Heart left ventricle (tissue), 13 donors: Measurements from ENCODE around the gene OPRPN.

Experiments used
- POLR2A ChIP-seq, 2 donors: fragments of 450-650 bp; IDR thresholded peaks; one replicate each; pipeline ENCODE4 v1.6.1; 2017; ENCODE audit warnings: antibody characterized with exemption in 2 of 2, mild to moderate bottlenecking in 2 of 2, moderate library complexity in 2 of 2
- TF ChIP-seq, protein P1 (sequence below), 12 donors: fragments of 200-600 bp; sonication (generic) in 4 of 12; IDR thresholded peaks; one replicate each; pipeline versions ENCODE4 v1.5.0 to v1.8.0; 2018 to 2022; ENCODE audit warnings: antibody characterized with exemption in 12 of 12, mild to moderate bottlenecking in 5 of 12
- donor health status: ischemic (EF 13 %, LVEDD 7.1; RV severe dilation, severe dysfunction).
- donor health status: DM: no; HTN: yes; CAD: no.
- donor health status: DM: no; HTN: no; CAD: no.
- donor health status: ischemic (EF 25% LVEDD 6.9; RV normal size, moderate dysfunction).
- donor health status: ischemic (EF 25% LVEDD 5.7; RV mildly dilated, moderate dysfunction).
- donor health status: ischemic (EF 35%, LVEDD 5.7; RV mildly dilated, moderate dysfunction).
- donor health status: nonischemic (EF 11% LVEDD 7.7; RV severe dilation, severe dysfunction).
- donor health status: DM: yes; HTN: yes; CAD: no.
- donor health status: PGD.
- donor health status: ischemic (EF 29% LVEDD 5.4; RV normal size, mild dysfunction).
- donor health status: nonischemic (EF 23%, LVEDD 6.1; RV moderate dilation, normal function).

DNA sequence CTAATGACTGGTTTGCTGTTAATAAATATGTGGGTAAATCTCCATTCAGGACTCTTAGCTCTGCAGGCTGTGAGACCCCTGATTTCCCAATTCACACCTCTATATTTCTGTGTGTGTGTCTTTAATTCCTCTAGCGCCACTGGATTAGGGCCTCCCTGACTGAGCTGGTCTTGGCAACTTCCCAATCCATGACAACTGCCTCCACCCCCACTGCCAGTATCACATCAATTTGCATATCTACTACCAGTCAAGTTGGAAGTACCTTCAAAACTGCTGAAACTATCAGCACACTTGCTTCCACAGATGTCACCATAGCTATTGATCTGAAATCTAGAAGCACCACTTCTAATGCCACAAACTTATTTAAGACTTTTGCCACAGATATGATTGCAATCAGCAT lies 27.6 kb downstream of the OPRPN start:
- TF ChIP-seq, protein P1, sequence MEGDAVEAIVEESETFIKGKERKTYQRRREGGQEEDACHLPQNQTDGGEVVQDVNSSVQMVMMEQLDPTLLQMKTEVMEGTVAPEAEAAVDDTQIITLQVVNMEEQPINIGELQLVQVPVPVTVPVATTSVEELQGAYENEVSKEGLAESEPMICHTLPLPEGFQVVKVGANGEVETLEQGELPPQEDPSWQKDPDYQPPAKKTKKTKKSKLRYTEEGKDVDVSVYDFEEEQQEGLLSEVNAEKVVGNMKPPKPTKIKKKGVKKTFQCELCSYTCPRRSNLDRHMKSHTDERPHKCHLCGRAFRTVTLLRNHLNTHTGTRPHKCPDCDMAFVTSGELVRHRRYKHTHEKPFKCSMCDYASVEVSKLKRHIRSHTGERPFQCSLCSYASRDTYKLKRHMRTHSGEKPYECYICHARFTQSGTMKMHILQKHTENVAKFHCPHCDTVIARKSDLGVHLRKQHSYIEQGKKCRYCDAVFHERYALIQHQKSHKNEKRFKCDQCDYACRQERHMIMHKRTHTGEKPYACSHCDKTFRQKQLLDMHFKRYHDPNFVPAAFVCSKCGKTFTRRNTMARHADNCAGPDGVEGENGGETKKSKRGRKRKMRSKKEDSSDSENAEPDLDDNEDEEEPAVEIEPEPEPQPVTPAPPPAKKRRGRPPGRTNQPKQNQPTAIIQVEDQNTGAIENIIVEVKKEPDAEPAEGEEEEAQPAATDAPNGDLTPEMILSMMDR (IDR thresholded peaks at IDR 0.05) = no peak
- TF ChIP-seq POLR2A (IDR thresholded peaks at IDR 0.05) = no peak
